Activated T-helper 2 cell treated with anti-CD3 and anti-CD28 coated beads, Interferon-gamma antibody, Interleukin-2, Interleukin-4, amounts not matched to agents 10 μg/mL and 5 μg/mL and 100 μg/mL, durations not matched to agents 14 hours and 24 hours and 36 hours (primary cell): ENCODE measurements around the gene ADIG. TPM values are rescaled to one million over a fixed set of nuclear protein-coding genes. Genes with fewer than 3 reads are reported as not detected.

ENCODE experiments used
- DNase-seq: peaks from one replicate; pipeline ENCODE4 v3.0.0; 2021; ENCODE audit warnings: low spot score
- H3K27ac Mint-ChIP-seq: one replicate; pipeline ENCODE4 v1.8.0; 2021; ENCODE audit warnings: mixed read lengths
- H3K27me3 Mint-ChIP-seq: one replicate; pipeline ENCODE4 v1.8.0; 2021; ENCODE audit warnings: low read depth, mixed read lengths
- H3K36me3 Mint-ChIP-seq: one replicate; pipeline ENCODE4 v1.8.0; 2021; ENCODE audit warnings: low read depth, mixed read lengths
- H3K4me1 Mint-ChIP-seq: one replicate; pipeline ENCODE4 v1.8.0; 2021; ENCODE audit warnings: low read depth, mixed read lengths
- H3K4me3 Mint-ChIP-seq: one replicate; pipeline ENCODE4 v1.8.0; 2021; ENCODE audit warnings: low read depth, mild to moderate bottlenecking, moderate library complexity, mixed read lengths
- H3K9me3 Mint-ChIP-seq: one replicate; pipeline ENCODE4 v1.8.0; 2021; ENCODE audit warnings: mixed read lengths
- intact Hi-C: fragments of 100-400 bp; cut with micrococcal nuclease; formaldehyde crosslinking; loops from one replicate; pipeline ENCODE4 v1.15.1; 2023
- total RNA-seq: library from RNA; stranded (reverse); gene quantifications from 2 replicates; pipeline ENCODE4 v1.2.3, GENCODE V29; 2022

ADIG gene
- total RNA-seq, 1 donor from 2014 or later = not detected

DNA sequence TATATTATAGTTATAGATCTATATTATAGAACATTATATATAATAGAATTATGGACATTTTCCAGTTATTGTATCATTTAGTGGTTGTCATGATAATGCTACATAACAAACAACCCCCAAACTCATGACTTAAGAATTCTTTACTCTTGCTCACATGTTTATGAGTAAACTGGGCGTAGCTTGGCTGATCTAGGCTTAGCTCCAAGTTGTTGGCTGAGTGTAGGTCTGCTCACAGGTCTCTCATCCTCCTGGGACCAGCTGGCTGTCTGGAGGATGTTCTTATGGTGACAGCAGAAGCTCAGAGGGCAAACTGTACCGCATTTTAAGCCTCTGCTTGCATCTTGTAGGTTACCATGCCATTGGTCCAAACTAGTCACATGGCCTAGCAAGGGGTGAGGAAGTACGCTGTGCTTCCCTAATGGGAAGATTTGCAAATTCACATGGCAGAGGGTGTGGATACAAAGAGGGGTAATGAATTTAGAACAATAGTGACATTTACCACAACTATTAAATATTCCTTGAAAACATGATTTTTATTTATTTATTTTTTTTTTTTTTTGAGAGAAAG, 54.8 kb downstream of the ADIG start:
- H3K27me3 Mint-ChIP-seq = peaks cover 19% of the 10 kb centered on the region
- intact Hi-C loops = no loop called here
- no peaks in the 10 kb centered on the region for H3K36me3 Mint-ChIP-seq
- H3K4me1 Mint-ChIP-seq = peaks cover 3% of the 10 kb centered on the region
- no peaks in the 10 kb centered on the region for H3K9me3 Mint-ChIP-seq
- no peak overlapping the region for H3K4me3 Mint-ChIP-seq
- H3K27ac Mint-ChIP-seq = no peak overlapping the region
- no peak for DNase-seq

Other genes starting within 250 kb of the ADIG start
- not detected in 2 replicates for gene LBP, start 234.7 kb upstream of the ADIG start, total RNA-seq
- 78.7 and 83.7 TPM in 2 replicates for gene SNHG17, start 145.9 kb upstream of the ADIG start, total RNA-seq
- gene RALGAPB, start 108.4 kb upstream of the ADIG start, total RNA-seq = 30.0 and 33.1 TPM in 2 replicates
- not detected in 2 replicates for gene ARHGAP40, start 20.6 kb downstream of the ADIG start, total RNA-seq
- gene SLC32A1, start 143.3 kb downstream of the ADIG start, total RNA-seq = not detected in 2 replicates
- gene ACTR5, start 167.3 kb downstream of the ADIG start, total RNA-seq = 12.1 and 13.2 TPM in 2 replicates
- gene PPP1R16B, start 224.5 kb downstream of the ADIG start, total RNA-seq = 109 and 111 TPM in 2 replicates